B cell (primary cell): ENCODE measurements around the gene DNAH3.

Experiments
- EZH2 ChIP-seq: IDR thresholded peaks from 2 replicates; pipeline ENCODE4 v1.6.1; 2012; ENCODE audit warnings: borderline replicate concordance, low read depth, mild to moderate bottlenecking, moderate library complexity, low read length; ENCODE audit not compliant: insufficient read depth, poor library complexity, severe bottlenecking
- TF ChIP-seq, protein P1 (sequence below): fragments of 200-600 bp; IDR thresholded peaks from one replicate; pipeline ENCODE4 v1.8.0; 2022; ENCODE audit warnings: antibody characterized with exemption, mild to moderate bottlenecking

DNA sequence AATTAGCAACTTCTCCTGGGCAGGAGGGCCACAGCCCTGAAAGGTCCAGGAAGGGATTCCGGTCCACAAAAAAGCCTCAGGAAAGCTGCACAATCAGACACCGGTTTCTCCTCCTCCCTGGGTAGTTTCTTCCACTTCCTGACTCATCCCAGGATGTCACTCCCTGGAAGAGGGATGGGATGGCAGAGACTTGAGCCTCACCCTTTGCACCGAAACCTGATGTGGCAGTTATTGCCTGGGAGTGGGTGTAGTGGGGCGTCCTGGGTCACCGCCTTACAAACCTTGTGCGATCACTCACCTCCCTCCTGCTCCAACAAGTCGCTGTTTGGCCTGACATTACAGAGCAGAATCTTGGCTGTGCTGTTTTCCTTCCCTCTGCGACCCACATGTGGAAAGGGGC, 179.2 kb downstream of the DNAH3 start:
- TF ChIP-seq, protein P1, sequence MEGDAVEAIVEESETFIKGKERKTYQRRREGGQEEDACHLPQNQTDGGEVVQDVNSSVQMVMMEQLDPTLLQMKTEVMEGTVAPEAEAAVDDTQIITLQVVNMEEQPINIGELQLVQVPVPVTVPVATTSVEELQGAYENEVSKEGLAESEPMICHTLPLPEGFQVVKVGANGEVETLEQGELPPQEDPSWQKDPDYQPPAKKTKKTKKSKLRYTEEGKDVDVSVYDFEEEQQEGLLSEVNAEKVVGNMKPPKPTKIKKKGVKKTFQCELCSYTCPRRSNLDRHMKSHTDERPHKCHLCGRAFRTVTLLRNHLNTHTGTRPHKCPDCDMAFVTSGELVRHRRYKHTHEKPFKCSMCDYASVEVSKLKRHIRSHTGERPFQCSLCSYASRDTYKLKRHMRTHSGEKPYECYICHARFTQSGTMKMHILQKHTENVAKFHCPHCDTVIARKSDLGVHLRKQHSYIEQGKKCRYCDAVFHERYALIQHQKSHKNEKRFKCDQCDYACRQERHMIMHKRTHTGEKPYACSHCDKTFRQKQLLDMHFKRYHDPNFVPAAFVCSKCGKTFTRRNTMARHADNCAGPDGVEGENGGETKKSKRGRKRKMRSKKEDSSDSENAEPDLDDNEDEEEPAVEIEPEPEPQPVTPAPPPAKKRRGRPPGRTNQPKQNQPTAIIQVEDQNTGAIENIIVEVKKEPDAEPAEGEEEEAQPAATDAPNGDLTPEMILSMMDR = no peak
- TF ChIP-seq EZH2 = no peak
